Uterus (tissue), 4 donors: ENCODE results near the gene HAUS5. TPM values are rescaled to one million over a fixed set of nuclear protein-coding genes. Genes with fewer than 3 reads are reported as not detected.
"Not testable (repeated sequence)": the region's sequence is repeated elsewhere in the genome, so short reads cannot be mapped to it uniquely, and the experiment has no call there.

Experiments used
- DNase-seq, 2 donors: peaks; one replicate each; pipeline ENCODE4 v3.0.0-alpha.2; 2019 to 2020
- H3K27ac ChIP-seq, 2 donors: fragments of 200-600 bp; sonication (generic); 1 replicate in 1 of 2; 2 replicates in 1 of 2; pipeline ENCODE4 v1.5.1; 2016 to 2018
- H3K27me3 ChIP-seq, 2 donors: fragments of 200-600 bp; sonication (generic); one replicate each; pipeline ENCODE4 v1.5.1; 2018 to 2019; ENCODE audit warnings: control low read depth in 1 of 2
- H3K36me3 ChIP-seq, 2 donors: fragments of 200-600 bp; sonication (generic); one replicate each; pipeline ENCODE4 v1.5.1; 2019; ENCODE audit warnings: control low read depth in 1 of 2
- H3K4me1 ChIP-seq, 2 donors: fragments of 200-600 bp; sonication (generic); one replicate each; pipeline ENCODE4 v1.5.1; 2018 to 2019; ENCODE audit warnings: control low read depth in 1 of 2
- H3K4me3 ChIP-seq, 2 donors: fragments of 200-600 bp; sonication (generic); 1 replicate in 1 of 2; 2 replicates in 1 of 2; pipeline ENCODE4 v1.5.1; 2018 to 2019; ENCODE audit warnings: mild to moderate bottlenecking in 1 of 2
- H3K9me3 ChIP-seq, 2 donors: fragments of 200-600 bp; sonication (generic); one replicate each; pipeline ENCODE4 v1.5.1; 2019; ENCODE audit warnings: control low read depth in 1 of 2
- POLR2A ChIP-seq, 2 donors: fragments of 450-650 bp; IDR thresholded peaks; one replicate each; pipeline ENCODE4 v1.6.1; 2016; ENCODE audit warnings: antibody characterized with exemption in 2 of 2, mild to moderate bottlenecking in 1 of 2, moderate library complexity in 1 of 2
- intact Hi-C: fragments of 100-400 bp; cut with DNase I; formaldehyde crosslinking; loops from one replicate; pipeline ENCODE4 v1.15.1; 2023; ENCODE audit warnings: low total_unique reads
- total RNA-seq, 4 donors: library from RNA; depleted of rRNA in 3 of 4; stranded (reverse); fragments of >200 nt in 3 of 4; gene quantifications; one replicate each; pipeline versions ENCODE4 v1.1.0 to v1.2.4, GENCODE V29; 2014 to 2023
- TF ChIP-seq, protein P1 (sequence below), 4 experiments: fragments of 200-600 bp in 2 of 4; fragments of 450-650 bp in 2 of 4; sonication (generic) in 2 of 4; IDR thresholded peaks; one replicate each; pipeline ENCODE4 v1.5.1; 2016 to 2019; ENCODE audit warnings: antibody characterized with exemption in 4 of 4, mild to moderate bottlenecking in 2 of 4, moderate library complexity in 1 of 4
- donor health status: DM: yes; HTN: yes; CAD: no.

HAUS5 gene
- total RNA-seq, 4 donors from 2014 or later: 6.1 to 37.9 (median 17.7) TPM

DNA sequence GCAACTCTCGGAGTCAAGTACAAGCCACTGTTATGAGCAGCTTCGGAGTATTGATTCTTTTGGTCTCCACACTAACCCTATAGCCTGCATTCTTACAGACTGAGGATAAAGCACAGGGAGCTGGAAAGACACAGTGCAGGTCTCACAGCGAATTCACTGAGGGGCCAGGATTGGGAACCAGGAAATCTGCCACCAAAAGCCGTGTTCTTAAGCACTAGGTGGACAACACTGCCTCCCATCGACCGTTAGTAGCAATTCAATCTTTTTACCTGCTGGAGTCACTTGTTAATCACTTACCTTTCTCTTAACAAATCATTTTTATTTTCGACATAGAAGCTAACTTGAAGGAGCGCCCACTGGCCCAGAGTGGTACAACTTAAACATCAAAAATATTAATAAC is 20.3 kb upstream of the HAUS5 start:
- intact Hi-C loops: no loop called here
- H3K4me3 ChIP-seq: no peak overlapping the region
- TF ChIP-seq, protein P1, sequence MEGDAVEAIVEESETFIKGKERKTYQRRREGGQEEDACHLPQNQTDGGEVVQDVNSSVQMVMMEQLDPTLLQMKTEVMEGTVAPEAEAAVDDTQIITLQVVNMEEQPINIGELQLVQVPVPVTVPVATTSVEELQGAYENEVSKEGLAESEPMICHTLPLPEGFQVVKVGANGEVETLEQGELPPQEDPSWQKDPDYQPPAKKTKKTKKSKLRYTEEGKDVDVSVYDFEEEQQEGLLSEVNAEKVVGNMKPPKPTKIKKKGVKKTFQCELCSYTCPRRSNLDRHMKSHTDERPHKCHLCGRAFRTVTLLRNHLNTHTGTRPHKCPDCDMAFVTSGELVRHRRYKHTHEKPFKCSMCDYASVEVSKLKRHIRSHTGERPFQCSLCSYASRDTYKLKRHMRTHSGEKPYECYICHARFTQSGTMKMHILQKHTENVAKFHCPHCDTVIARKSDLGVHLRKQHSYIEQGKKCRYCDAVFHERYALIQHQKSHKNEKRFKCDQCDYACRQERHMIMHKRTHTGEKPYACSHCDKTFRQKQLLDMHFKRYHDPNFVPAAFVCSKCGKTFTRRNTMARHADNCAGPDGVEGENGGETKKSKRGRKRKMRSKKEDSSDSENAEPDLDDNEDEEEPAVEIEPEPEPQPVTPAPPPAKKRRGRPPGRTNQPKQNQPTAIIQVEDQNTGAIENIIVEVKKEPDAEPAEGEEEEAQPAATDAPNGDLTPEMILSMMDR (IDR thresholded peaks at IDR 0.05): peak in 1 of 4 experiments; percentile 8
- TF ChIP-seq POLR2A (IDR thresholded peaks at IDR 0.05): no peak
- H3K36me3 ChIP-seq: no peaks in the 10 kb centered on the region
- DNase-seq: no peak
- H3K4me1 ChIP-seq: no peaks in the 10 kb centered on the region
- no peak overlapping the region for H3K27ac ChIP-seq
- no peaks in the 10 kb centered on the region for H3K9me3 ChIP-seq
- no peaks in the 10 kb centered on the region for H3K27me3 ChIP-seq

- H3K27ac ChIP-seq, H3K36me3 ChIP-seq, DNase-seq, H3K4me1 ChIP-seq, H3K27me3 ChIP-seq, intact Hi-C loops, H3K4me3 ChIP-seq, H3K9me3 ChIP-seq: not testable (repeated sequence)
Observed at GRCh38 chr19:35595026-35595425, 17.5 kb upstream of the HAUS5 start.

DNA sequence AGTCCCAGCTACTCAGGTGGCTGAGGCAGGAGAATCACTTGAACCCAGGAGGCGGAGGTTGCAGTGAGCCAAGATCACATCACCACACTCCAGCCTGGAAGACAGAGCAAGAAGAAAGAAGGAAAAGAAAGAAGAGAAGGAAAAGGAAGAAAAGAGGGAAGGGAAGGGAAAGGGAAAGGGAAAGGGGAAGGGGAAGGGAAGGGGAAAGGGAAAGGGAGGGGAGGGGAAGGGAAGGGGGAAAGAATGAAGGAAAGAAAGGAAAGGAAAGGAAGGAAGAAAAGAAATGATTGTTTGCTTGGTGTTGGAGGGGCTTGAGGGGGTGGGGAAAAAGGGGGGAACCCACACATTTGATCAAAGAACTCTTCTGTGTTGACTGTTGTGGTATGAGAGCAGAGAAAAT is 16.6 kb upstream of the HAUS5 start:
- TF ChIP-seq POLR2A (IDR thresholded peaks at IDR 0.05): no peak
- TF ChIP-seq, protein P1 (IDR thresholded peaks at IDR 0.05): no peak
- Histone ChIP-seq H3K4me1 (no peaks in the 10 kb centered on the region), H3K36me3 (no peaks in the 10 kb centered on the region), H3K4me3 (no peak overlapping the region), H3K27ac (no peak overlapping the region), H3K9me3 (no peaks in the 10 kb centered on the region), H3K27me3 (no peaks in the 10 kb centered on the region)
- DNase-seq: no peak
- intact Hi-C loops: no loop called here

GRCh38 chr19:35596366-35596999 is 16.1 kb upstream of the HAUS5 start:
- Histone ChIP-seq H3K4me1 (no peaks in the 10 kb centered on the region), H3K27ac (no peak overlapping the region), H3K27me3 (no peaks in the 10 kb centered on the region), H3K9me3 (no peaks in the 10 kb centered on the region), H3K4me3 (no peak overlapping the region), H3K36me3 (no peaks in the 10 kb centered on the region)
- intact Hi-C loops: no loop called here
- no peak for DNase-seq
- TF ChIP-seq POLR2A (IDR thresholded peaks at IDR 0.05): no peak
- TF ChIP-seq, protein P1 (IDR thresholded peaks at IDR 0.05): no peak

- Histone ChIP-seq H3K9me3 (no peaks in the 10 kb centered on the region), H3K4me1 (no peaks in the 10 kb centered on the region), H3K4me3 (no peak overlapping the region), H3K36me3 (no peaks in the 10 kb centered on the region), H3K27me3 (no peaks in the 10 kb centered on the region), H3K27ac (no peak overlapping the region)
- DNase-seq: no peak
- intact Hi-C loops: no loop called here
- TF ChIP-seq POLR2A (IDR thresholded peaks at IDR 0.05): no peak
- TF ChIP-seq, protein P1 (IDR thresholded peaks at IDR 0.05): no peak
Observed at GRCh38 chr19:35601971-35602370, 10.6 kb upstream of the HAUS5 start.

DNA sequence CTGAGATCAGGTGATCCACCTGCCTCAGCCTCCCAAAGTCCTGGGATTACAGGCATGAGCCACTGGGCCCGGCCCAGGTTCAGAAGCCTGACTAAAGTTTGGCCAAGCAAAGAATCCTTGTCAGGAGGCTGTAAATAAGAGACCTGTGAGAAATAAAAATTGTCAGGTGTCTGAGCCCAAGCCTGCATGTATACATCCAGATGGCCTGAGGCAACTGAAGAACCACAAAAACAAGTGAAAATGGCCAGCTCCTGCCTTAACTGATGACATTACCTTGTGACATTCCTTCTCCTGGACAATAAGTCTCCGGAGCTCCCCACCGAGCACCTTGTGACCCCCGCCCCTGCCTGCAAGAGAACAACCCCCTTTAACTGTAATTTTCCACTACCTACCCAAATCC is 8.1 kb upstream of the HAUS5 start:
- not testable (repeated sequence) for DNase-seq

GRCh38 chr19:35607170-35607569 is 5.4 kb upstream of the HAUS5 start:
- DNase-seq, H3K36me3 ChIP-seq, intact Hi-C loops: not testable (repeated sequence)

More for the DNA sequence above, 8.1 kb upstream of the HAUS5 start:
- H3K27me3 ChIP-seq, H3K9me3 ChIP-seq, H3K4me3 ChIP-seq, intact Hi-C loops, H3K27ac ChIP-seq, H3K36me3 ChIP-seq, H3K4me1 ChIP-seq: not testable (repeated sequence)

More at GRCh38 chr19:35607170-35607569, 5.4 kb upstream of the HAUS5 start:
- H3K27ac ChIP-seq, H3K27me3 ChIP-seq, H3K4me1 ChIP-seq, H3K9me3 ChIP-seq, H3K4me3 ChIP-seq: not testable (repeated sequence)
